Measurements from ENCODE around the gene MICALL1. TPM values are rescaled to one million over a fixed set of nuclear protein-coding genes. Genes with fewer than 3 reads are reported as not detected.

MICALL1 gene
- total and polyA plus RNA-seq, 8 donors: 15.0 to 36.8 (median 24.8) TPM

- H3K4me1 ChIP-seq: peaks cover 0 to 19% of the 10 kb centered on the region in 2 donors
- H3K27ac ChIP-seq: no peak overlapping the region
- no peaks in the 10 kb centered on the region for H3K27me3 ChIP-seq
- peaks cover 0 to 96% of the 10 kb centered on the region in 2 donors for H3K36me3 ChIP-seq
- no peak overlapping the region for H3K4me3 ChIP-seq
- no peaks in the 10 kb centered on the region for H3K9me3 ChIP-seq
- DNase-seq (no peak), ATAC-seq (no peak)
- intact Hi-C loops (cut with DNase I): no loop called here
- no peak for TF ChIP-seq CTCF (IDR thresholded peaks at IDR 0.05)
Observed at GRCh38 chr22:37922191-37922590, 16.1 kb downstream of the MICALL1 start.

- ATAC-seq: no peak
- intact Hi-C loops (cut with DNase I): no loop called here
- H3K36me3 ChIP-seq: peaks cover 0 to 97% of the 10 kb centered on the region in 2 donors
Observed at GRCh38 chr22:37923927-37924326, 17.8 kb downstream of the MICALL1 start.

GRCh38 chr22:37924386-37925065, 18.4 kb downstream of the MICALL1 start:
- H3K4me3 ChIP-seq: no peak overlapping the region
- DNase-seq: no peak
- TF ChIP-seq CTCF (IDR thresholded peaks at IDR 0.05): no peak

More at GRCh38 chr22:37923927-37924326, 17.8 kb downstream of the MICALL1 start:
- no peaks in the 10 kb centered on the region for H3K27me3 ChIP-seq
- H3K4me1 ChIP-seq: peaks cover 0 to 12% of the 10 kb centered on the region in 2 donors
- H3K4me3 ChIP-seq: no peak overlapping the region
- DNase-seq: no peak
- H3K9me3 ChIP-seq: no peaks in the 10 kb centered on the region
- no peak overlapping the region for H3K27ac ChIP-seq
- no peak for TF ChIP-seq CTCF (IDR thresholded peaks at IDR 0.05)

GRCh38 chr22:37925330-37925729, 19.2 kb downstream of the MICALL1 start:
- intact Hi-C loops (cut with DNase I): no loop called here
- TF ChIP-seq CTCF (IDR thresholded peaks at IDR 0.05): no peak
- DNase-seq (no peak), ATAC-seq (no peak)
- H3K36me3 ChIP-seq: peaks cover 0 to 99% of the 10 kb centered on the region in 2 donors
- H3K9me3 ChIP-seq: no peaks in the 10 kb centered on the region
- peaks cover 0 to 11% of the 10 kb centered on the region in 2 donors for H3K4me1 ChIP-seq
- no peaks in the 10 kb centered on the region for H3K27me3 ChIP-seq
- H3K27ac ChIP-seq: no peak overlapping the region
- no peak overlapping the region for H3K4me3 ChIP-seq

More at GRCh38 chr22:37924386-37925065, 18.4 kb downstream of the MICALL1 start:
- H3K27ac ChIP-seq: no peak overlapping the region
- intact Hi-C loops (cut with DNase I): no loop called here
- no peaks in the 10 kb centered on the region for H3K9me3 ChIP-seq
- H3K4me1 ChIP-seq: peaks cover 0 to 11% of the 10 kb centered on the region in 2 donors
- H3K36me3 ChIP-seq: peaks cover 0 to 97% of the 10 kb centered on the region in 2 donors
- no peaks in the 10 kb centered on the region for H3K27me3 ChIP-seq
- no peak for ATAC-seq

GRCh38 chr22:37925767-37926166, 19.7 kb downstream of the MICALL1 start:
- no peak overlapping the region for H3K4me3 ChIP-seq
- no peaks in the 10 kb centered on the region for H3K9me3 ChIP-seq
- ATAC-seq (no peak), DNase-seq (no peak)
- no peak overlapping the region for H3K27ac ChIP-seq
- intact Hi-C loops (cut with DNase I): no loop called here
- peaks cover 0 to 97% of the 10 kb centered on the region in 2 donors for H3K36me3 ChIP-seq
- H3K27me3 ChIP-seq: no peaks in the 10 kb centered on the region
- peaks cover 4 to 12% of the 10 kb centered on the region in 2 donors for H3K4me1 ChIP-seq
- TF ChIP-seq CTCF (IDR thresholded peaks at IDR 0.05): no peak
